ENCODE results near the gene GLIPR2. TPM values are rescaled to one million over a fixed set of nuclear protein-coding genes. Genes with fewer than 3 reads are reported as not detected.

The GLIPR2 gene
- total RNA-seq, 1 experiment from 2014 or later = 1.6 TPM

- Histone ChIP-seq H3K4me3 (ENCODE audit: low read depth, low read length) (no peak overlapping the region), H3K9me3 (no peaks in the 10 kb centered on the region), H3K27me3 (replicated peaks; ENCODE audit: control insufficient read depth, insufficient read depth, low read length) (no peaks in the 10 kb centered on the region), H3K4me1 (no peaks in the 10 kb centered on the region), H3K36me3 (ENCODE audit: control insufficient read depth, insufficient read depth, low read length) (no peaks in the 10 kb centered on the region)
- intact Hi-C loops (cut with micrococcal nuclease; ENCODE audit: unreplicated experiment) = loop anchor here (5.0 kb wide), 1 partner anchor 222 kb away; no protein-coding TSS in a partner anchor
- Mint-ChIP-seq H3K4me3 (ENCODE audit: unreplicated experiment) (no peak overlapping the region), H3K27ac (ENCODE audit: unreplicated experiment) (no peak overlapping the region), H3K4me1 (ENCODE audit: low read depth, unreplicated experiment) (no peaks in the 10 kb centered on the region), H3K27me3 (ENCODE audit: insufficient read depth, unreplicated experiment) (no peaks in the 10 kb centered on the region), H3K9me3 (ENCODE audit: unreplicated experiment) (no peaks in the 10 kb centered on the region), H3K36me3 (ENCODE audit: insufficient read depth, unreplicated experiment) (peaks cover 6% of the 10 kb centered on the region)
- no peak for DNase-seq
- ChIA-PET POLR2A (no interaction called here), CTCF (interaction anchor here (0.6 kb wide), 1 partner anchor 28 kb away, joined by 3 read pairs; no protein-coding TSS in a partner anchor)
- no peak for TF ChIP-seq CTCF (IDR thresholded peaks at IDR 0.05; ENCODE audit: insufficient read depth in 1 of 2, low read depth in 1 of 2, low read length in 1 of 2, severe bottlenecking in 1 of 2, unreplicated experiment in 1 of 2)
- BruUV-seq (replicated peaks) = no TSS peak
Observed at GRCh38 chr9:36169708-36170107, 33.2 kb downstream of the GLIPR2 start.

GRCh38 chr9:36170531-36170930 lies 34.0 kb downstream of the GLIPR2 start:
- POLR2A ChIA-PET = no interaction called here
- no peak for DNase-seq
- CTCF ChIA-PET = no interaction called here
- H3K9me3 ChIP-seq = no peaks in the 10 kb centered on the region
- no peak overlapping the region for H3K4me3 ChIP-seq (ENCODE audit: low read depth, low read length)
- Mint-ChIP-seq H3K27me3 (ENCODE audit: insufficient read depth, unreplicated experiment) (no peaks in the 10 kb centered on the region), H3K36me3 (ENCODE audit: insufficient read depth, unreplicated experiment) (peaks cover 6% of the 10 kb centered on the region), H3K4me1 (ENCODE audit: low read depth, unreplicated experiment) (no peaks in the 10 kb centered on the region), H3K4me3 (ENCODE audit: unreplicated experiment) (no peak overlapping the region), H3K9me3 (ENCODE audit: unreplicated experiment) (no peaks in the 10 kb centered on the region), H3K27ac (ENCODE audit: unreplicated experiment) (no peak overlapping the region)
- intact Hi-C loops (cut with micrococcal nuclease; ENCODE audit: unreplicated experiment) = no loop called here
- H3K36me3 ChIP-seq (ENCODE audit: control insufficient read depth, insufficient read depth, low read length) = no peaks in the 10 kb centered on the region
- no TSS peak for BruUV-seq (replicated peaks)
- no peaks in the 10 kb centered on the region for H3K27me3 ChIP-seq (replicated peaks; ENCODE audit: control insufficient read depth, insufficient read depth, low read length)
- H3K4me1 ChIP-seq = no peaks in the 10 kb centered on the region
- TF ChIP-seq CTCF (IDR thresholded peaks at IDR 0.05; ENCODE audit: insufficient read depth in 1 of 2, low read depth in 1 of 2, low read length in 1 of 2, severe bottlenecking in 1 of 2, unreplicated experiment in 1 of 2) = no peak

- Mint-ChIP-seq H3K9me3 (ENCODE audit: unreplicated experiment) (peaks cover 3% of the 10 kb centered on the region), H3K36me3 (ENCODE audit: insufficient read depth, unreplicated experiment) (peaks cover 6% of the 10 kb centered on the region), H3K4me1 (ENCODE audit: low read depth, unreplicated experiment) (no peaks in the 10 kb centered on the region), H3K27me3 (ENCODE audit: insufficient read depth, unreplicated experiment) (no peaks in the 10 kb centered on the region), H3K4me3 (ENCODE audit: unreplicated experiment) (no peak overlapping the region), H3K27ac (ENCODE audit: unreplicated experiment) (no peak overlapping the region)
- no peak for DNase-seq
- Histone ChIP-seq H3K4me3 (ENCODE audit: low read depth, low read length) (no peak overlapping the region), H3K27me3 (replicated peaks; ENCODE audit: control insufficient read depth, insufficient read depth, low read length) (no peaks in the 10 kb centered on the region), H3K36me3 (ENCODE audit: control insufficient read depth, insufficient read depth, low read length) (no peaks in the 10 kb centered on the region), H3K4me1 (no peaks in the 10 kb centered on the region), H3K9me3 (no peaks in the 10 kb centered on the region)
- ChIA-PET CTCF (no interaction called here), POLR2A (no interaction called here)
- intact Hi-C loops (cut with micrococcal nuclease; ENCODE audit: unreplicated experiment) = no loop called here
- no TSS peak for BruUV-seq (replicated peaks)
- no peak for TF ChIP-seq CTCF (IDR thresholded peaks at IDR 0.05; ENCODE audit: insufficient read depth in 1 of 2, low read depth in 1 of 2, low read length in 1 of 2, severe bottlenecking in 1 of 2, unreplicated experiment in 1 of 2)
Observed at GRCh38 chr9:36173861-36174260, 37.3 kb downstream of the GLIPR2 start.

Measured in Caco-2 (cell line).